AG09309 (cell line): ENCODE data around the gene B3GALT4.
"Not testable (repeated sequence)": the region's sequence is repeated elsewhere in the genome, so short reads cannot be mapped to it uniquely, and the experiment has no call there.

Experiments
- DNase-seq: peaks from one replicate; pipeline ENCODE4 v3.0.0-alpha.2; 2010; ENCODE audit warnings: low read depth
- H3K4me3 ChIP-seq: 2 replicates; pipeline ENCODE4 v1.5.1; 2011; ENCODE audit warnings: mild to moderate bottlenecking, low read depth, low read length, moderate library complexity; ENCODE audit not compliant: control insufficient read depth
- CTCF ChIP-seq: IDR thresholded peaks from 2 replicates; pipeline ENCODE4 v1.5.1; 2011; ENCODE audit warnings: mild to moderate bottlenecking, low read depth, low read length, inconsistent platforms; ENCODE audit not compliant: insufficient read depth, control insufficient read depth; ENCODE audit errors: missing control alignments

Gene B3GALT4

DNA sequence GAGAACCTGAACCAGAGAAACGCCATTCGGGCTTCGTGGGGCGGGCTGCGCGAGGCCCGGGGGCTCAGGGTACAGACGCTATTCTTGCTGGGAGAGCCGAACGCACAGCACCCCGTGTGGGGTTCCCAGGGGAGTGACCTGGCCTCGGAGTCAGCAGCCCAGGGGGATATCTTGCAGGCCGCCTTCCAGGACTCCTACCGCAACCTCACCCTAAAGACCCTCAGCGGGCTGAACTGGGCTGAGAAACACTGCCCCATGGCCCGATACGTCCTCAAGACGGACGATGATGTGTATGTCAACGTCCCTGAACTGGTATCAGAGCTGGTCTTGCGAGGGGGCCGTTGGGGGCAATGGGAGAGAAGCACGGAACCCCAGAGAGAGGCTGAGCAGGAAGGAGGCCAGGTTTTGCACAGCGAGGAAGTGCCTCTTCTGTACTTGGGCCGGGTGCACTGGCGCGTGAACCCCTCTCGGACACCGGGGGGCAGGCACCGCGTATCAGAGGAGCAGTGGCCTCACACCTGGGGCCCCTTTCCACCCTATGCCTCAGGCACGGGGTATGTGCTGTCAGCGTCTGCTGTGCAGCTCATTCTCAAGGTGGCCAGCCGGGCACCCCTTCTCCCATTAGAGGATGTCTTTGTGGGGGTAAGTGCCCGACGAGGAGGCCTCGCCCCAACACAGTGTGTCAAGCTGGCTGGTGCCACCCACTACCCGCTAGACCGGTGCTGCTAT lies 904 bp downstream of the B3GALT4 start:
- DNase-seq, result no peak
- no peak for TF ChIP-seq CTCF
- no peak overlapping the region for H3K4me3 ChIP-seq

GRCh38 chr6:33278392-33278741 lies 1.4 kb downstream of the B3GALT4 start:
- H3K4me3 ChIP-seq, result no peak overlapping the region
- TF ChIP-seq CTCF, result no peak
- no peak for DNase-seq

- DNase-seq, result no peak
- H3K4me3 ChIP-seq, result no peak overlapping the region
- no peak for TF ChIP-seq CTCF
These were observed 1.9 kb downstream of the B3GALT4 start for GRCh38 chr6:33278810-33279209.

DNA sequence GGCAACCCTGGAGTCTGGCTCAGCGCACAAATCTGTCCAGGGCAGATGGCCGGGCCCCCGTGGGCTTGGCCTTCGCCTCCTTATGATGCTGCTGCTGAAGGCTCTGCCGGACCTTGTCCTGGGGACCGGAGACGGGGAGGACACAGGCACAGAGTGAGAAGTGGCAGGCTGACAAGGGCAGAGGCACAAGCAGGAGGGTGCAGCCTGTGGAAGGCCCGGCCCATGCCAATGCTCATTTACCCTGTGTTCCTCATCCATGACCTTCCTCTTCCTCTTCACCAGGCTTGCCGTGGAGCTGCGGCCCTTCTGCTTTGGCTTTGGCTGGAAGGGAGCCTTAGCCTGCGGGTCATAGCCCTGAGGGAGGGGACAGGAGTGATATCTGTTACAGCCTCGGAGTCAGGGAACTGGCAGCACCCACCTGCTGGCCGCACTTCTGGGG lies 2.4 kb downstream of the B3GALT4 start:
- no peak overlapping the region for H3K4me3 ChIP-seq
- no peak for TF ChIP-seq CTCF
- no peak for DNase-seq

DNA sequence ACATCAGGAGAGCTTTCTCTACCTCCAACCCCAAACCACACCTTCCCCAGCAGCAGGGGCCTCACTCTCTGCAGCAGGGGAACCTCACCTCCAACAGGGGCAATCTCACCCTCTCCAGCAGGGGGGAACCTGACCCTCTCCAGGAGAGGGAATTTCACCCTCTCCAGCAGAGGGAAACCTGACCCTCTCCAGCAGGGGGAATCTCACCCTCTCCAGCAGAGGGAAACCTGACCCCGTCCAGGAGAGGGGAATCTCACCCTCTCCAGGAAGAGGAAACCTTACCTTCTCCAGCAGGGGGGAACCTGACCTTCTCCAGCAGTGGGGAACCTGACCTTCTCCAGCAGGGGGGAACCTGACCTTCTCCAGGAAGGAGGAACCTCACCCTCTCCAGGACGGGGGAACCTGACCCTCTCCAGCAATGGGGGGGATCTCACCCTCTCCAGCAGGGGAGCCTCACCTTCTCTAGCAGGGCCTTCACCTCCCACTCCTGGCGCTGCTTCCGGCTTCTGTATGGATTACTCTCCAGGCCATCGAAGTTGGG lies 3.1 kb downstream of the B3GALT4 start:
- H3K4me3 ChIP-seq, result no peak overlapping the region
- TF ChIP-seq CTCF, result peak; percentile 60
- DNase-seq, result no peak

DNA sequence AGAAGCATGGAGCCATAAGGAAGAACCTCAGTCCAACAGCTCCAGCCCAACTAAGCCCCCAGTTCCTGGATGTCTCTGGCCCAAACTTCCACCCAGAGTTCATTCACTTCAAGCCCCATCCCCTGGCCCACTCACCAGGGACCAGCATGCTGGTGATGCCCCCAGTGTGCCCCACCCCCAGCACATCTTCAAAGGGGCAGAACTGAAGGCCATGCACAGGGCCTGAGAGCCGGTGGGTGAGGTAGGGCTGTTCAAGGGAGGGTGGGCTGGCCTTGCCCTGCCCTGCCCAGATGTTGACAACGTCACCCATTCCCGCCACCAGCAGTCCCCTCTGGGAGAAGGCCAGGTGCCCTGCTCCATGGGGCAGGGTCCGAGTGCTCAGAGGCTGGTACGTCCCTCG lies 3.6 kb downstream of the B3GALT4 start:
- H3K4me3 ChIP-seq, result no peak overlapping the region
- TF ChIP-seq CTCF, result no peak
- DNase-seq, result no peak

DNA sequence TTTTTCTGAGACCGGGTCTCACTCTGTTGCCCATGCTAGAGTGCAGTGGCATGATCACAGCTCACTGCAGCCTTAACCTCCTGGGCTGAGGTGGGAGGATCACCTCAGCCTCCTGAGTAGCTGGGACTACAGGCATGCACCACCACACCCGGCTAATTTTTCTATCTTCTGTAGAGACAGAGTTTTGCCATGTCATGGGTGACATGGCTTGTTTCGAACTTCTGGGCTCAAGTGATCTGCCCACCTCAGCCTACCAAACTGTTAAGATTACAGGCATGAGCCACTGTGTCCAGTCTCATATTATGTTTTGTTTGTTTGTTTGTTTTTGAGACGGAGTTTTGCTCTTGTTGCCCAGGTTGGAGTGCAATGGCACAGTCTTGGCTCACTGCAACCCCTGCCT lies 8.3 kb downstream of the B3GALT4 start:
- not testable (repeated sequence) for DNase-seq, H3K4me3 ChIP-seq
